Skin of body (tissue), 2 donors: ENCODE results near the gene AFF1. TPM values are rescaled to one million over a fixed set of nuclear protein-coding genes. Genes with fewer than 3 reads are reported as not detected.
"Not testable (repeated sequence)": the region's sequence is repeated elsewhere in the genome, so short reads cannot be mapped to it uniquely, and the experiment has no call there.

Source experiments
- DNase-seq: peaks from one replicate; lab custom pipeline; 2025; lab: John Stamatoyannopoulos, UW
- total RNA-seq: library from RNA; depleted of rRNA; stranded (reverse); fragments of >200 nt; gene quantifications from one replicate; pipeline ENCODE4 v1.2.3, GENCODE V29; 2014

The AFF1 gene
- total RNA-seq, 1 donor from 2014 or later = 25.4 TPM

GRCh38 chr4:87010192-87010591, 75.4 kb downstream of the AFF1 start:
- DNase-seq = no peak

DNA sequence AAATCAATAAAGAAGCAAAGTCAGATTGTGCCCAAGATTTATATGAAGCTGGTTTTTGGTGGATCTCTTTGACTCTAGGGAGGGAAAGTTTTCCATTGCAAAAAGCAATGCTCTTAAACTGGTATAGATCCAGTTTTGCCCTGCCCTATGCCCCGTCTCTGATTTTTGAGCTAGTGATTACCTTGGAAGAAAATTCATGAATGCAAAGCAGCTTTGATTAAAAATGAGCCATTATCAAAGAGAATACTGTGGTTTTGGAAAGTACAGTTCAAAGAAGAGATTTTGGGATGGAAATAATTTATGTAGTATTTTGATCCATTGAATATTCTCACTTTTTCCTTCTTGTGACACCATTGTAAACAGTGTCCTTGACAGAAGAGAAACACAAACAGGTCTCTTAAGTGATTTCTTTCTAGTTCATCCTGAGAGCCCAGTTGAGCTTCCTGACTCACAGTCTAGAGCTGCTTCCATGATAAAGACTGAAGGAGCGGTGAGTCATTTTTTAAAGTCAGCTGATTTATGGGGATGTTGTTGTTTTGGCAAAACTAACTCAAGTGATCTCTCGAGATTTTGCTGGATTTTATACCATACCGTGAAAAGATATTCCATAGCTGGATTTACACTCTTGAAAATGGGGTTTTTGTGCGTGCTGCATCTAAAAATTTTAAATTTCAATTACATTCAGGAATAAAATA, 76.7 kb downstream of the AFF1 start:
- DNase-seq = no peak

DNA sequence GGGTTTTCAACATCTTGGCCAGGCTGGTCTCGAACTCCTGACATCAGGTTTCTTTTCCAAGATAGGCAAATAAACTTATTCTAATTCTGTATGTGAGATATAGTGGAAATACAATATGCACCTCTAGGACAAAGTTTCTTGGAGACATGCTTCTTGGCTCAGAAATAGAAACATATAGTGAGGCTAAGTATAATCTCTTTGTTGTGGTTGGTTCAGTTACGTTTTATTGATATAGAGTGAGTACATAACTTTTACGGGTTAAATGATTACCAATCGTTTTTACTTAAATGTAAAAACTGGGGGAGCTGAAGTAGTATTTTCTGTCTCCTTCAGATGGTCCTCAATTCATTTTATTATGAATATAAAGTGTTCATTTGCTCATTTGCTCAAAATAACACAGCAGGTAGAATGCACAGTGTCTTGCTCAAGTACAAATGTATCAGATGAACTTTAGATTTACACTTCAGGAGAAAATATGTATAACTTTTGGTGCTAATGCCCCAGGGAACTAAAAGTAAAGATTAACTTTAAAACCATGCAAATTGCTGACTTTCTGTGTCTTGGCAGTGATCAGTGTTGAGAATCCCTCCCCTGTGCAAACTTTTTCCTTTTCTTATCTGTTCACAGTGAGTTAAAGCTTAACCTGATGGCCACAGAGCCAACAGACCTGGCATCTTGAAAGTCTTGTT, 77.6 kb downstream of the AFF1 start:
- DNase-seq = no peak

DNA sequence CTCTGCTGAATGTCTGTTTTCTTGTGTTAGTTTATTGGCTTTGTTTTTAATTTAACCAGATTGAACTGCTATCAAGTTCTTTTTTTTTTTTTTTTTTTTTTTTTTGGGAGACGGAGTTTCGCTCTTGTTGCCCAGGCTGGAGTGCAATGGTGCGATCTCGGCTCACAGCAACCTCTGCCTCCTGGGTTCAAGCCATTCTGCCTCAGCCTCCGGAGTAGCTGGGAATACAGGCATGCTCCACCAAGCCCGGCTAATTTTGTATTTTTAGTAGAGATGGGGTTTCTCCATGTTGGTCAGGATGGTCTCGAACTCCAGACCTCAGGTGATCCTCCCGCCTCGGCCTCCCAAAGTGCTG, 78.1 kb downstream of the AFF1 start:
- DNase-seq = not testable (repeated sequence)

GRCh38 chr4:87014284-87014782, 79.5 kb downstream of the AFF1 start:
- peak; percentile 43 for DNase-seq

DNA sequence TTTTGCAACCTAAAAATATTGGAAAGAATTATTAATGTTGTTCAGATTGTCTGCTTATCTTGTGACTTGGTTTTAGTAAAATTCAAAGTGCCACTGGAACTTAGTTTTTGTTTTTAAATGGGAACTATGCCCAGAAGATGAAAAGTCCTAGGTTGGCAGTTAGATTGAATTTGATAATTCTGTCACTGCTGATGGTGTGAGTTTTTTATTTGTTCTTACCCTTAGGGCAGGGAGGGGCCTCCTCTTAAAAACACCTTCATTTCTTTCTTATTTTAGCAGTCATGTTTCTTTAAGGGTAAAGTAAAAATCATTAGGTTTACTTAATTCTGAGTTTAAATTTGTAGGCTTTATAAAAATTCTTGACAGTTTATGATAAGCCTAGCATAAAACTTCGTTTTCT, 80.6 kb downstream of the AFF1 start:
- no peak for DNase-seq

GRCh38 chr4:87017580-87018342, 83.0 kb downstream of the AFF1 start:
- DNase-seq = no peak

GRCh38 chr4:87018753-87019152, 83.9 kb downstream of the AFF1 start:
- DNase-seq = no peak

DNA sequence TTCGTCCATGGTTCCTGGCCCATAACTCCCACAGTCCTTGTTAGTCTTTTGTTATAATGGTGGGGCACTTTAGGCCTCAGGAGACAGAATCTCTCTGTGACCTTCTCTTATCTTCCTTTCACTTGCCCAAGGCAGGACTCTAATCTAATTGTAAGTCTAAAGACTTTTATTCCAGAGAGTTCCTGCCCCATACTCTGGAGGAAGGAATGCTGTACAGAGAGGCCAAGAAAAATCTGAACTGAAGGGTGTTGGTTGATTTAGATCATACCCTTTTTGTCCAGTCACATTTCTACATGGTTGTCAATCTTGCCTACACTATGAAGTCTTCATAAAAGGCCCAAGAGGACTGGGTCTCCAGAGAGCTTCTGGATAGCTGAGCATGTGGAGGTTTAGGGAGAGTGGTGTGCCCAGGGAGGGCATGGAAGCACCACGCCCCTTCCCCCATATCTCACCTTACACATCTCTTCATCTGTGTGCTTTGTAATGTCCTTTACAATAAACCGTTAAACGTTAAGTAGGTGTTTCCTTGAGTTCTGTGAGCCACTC, 84.5 kb downstream of the AFF1 start:
- DNase-seq = no peak

DNA sequence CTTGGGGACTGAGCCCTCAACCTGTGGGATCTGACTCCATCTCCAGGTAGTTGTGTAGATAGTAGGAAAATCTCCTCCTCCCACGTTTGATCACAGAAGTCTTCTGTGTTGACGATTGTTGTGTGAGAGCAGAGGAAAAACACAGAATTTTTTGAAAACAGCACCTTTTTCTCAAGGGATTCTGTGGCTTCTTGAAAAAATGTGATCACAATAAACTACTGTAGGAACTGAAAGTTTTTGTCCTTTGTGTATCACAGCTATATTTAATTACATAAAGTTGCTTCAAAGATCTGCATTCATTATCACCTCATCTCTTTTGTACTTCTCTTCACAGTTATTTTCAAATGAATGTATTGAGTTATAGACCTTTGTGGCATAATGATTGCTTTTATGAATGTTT, 85.1 kb downstream of the AFF1 start:
- no peak for DNase-seq

DNA sequence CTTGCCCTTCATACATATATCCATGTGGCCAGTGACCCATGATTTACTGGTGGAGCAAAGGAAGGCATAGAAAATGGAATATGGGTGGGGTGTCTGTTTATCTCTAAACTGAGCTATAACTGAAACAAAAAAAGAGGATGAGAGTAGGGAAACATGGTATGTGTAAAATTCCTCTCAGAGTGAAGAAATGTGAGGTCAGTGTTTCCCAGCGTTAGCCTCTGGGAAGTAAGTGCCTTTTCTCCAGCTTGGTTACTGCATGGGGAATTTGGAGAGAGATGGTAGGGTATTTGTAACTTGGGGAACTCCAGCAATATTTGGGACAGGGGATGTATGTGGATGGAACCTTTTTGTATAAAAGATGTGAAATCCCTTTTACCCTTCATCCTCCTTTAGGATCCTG, 89.4 kb downstream of the AFF1 start:
- DNase-seq = no peak

DNA sequence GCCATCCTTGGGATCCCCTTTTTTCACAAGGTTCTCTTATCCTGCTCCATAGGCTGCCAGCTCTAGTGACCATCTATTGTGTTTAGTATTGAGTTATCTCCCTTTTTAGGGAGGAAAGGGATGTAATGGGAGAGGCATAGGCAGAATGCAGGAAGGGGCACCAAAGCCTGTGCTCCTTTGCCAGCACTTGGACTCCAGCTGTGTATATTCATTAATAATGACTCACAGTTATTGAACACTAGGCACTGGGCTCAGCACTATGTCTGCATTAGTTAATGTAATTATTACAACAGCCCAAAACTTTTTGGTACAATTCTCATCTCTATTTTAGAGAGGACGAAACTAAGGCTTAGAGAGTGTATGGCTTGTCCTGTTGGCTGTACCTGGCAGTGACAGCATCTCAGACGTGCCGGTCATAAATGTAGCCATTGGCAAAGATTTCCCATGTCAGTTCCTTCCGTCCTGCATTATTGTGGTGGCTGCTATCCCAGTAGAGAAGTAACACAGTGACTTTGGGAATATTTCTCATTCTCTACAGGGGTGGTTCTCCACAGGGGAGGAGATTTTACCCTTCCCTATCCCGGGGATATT, 90.3 kb downstream of the AFF1 start:
- DNase-seq = no peak

GRCh38 chr4:87025614-87026041, 90.8 kb downstream of the AFF1 start:
- no peak for DNase-seq

DNA sequence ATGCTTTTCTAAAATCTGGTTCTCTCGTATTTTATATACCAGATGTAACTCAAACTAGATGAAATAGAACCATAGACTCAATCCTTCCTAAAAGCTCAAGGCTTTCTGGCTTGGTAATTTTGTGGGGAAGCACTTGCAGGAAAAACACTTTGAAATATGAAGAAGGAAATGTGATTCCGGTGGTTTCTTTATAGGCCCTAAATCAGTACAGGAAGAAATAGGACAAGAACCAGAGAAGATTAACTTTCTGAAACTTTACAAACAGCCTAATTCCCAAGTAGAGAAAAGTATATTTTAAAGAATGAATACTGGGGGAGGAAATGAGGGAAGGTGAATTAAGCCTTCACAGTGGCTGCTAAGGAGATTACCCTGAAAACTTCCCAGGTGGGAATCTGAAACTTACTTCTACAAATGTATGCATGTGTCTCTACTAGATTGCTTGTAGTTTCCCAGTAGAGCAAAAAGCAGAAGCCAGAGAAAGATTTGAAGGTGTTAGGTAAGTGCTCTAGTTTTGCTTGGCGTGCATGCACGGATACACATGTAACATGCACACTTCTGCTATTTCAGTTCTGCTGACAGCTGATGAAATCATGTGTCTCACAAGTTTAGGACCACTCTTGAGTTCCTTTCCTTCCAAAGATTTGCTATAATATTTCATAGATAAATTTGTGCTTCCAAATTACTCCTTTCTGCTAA, 92.1 kb downstream of the AFF1 start:
- DNase-seq = no peak

DNA sequence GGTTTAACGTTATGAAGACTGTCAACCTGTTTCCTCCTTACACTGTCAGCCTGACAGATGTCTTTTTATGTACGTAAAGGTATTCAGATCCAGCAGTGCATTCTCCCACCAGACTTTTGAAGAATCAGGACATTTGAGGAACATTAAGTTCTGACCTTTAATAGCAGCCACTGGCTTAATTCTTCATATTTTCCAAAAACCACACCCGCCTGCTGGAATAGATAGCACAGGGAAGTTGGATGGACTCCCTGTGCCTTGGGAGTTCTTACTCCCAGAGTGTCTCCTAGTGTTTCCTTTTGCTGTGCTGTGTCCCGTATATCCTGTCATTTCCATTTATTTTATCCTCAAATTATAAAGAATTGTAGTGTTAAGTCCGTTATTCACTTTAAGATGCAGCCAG, 94.5 kb downstream of the AFF1 start:
- DNase-seq = peak; percentile 38

DNA sequence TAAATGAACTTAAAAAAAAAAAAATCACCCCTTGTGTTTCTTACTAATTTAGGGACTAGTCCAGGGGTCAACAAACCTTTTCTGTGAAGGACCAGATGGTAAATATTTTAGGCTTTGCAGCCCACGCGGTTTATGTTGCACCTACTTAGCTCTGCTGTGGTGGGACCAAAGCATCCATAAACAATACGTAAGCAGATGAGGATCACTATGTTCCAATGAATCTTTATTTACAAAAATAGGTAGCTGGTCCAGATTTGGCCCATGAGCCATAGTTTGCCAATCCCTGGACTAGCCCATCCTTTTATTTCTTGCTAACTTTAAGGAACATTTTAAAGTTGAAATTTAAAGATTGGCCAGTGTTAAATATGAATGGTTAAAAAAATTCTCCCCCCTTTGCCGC, 95.3 kb downstream of the AFF1 start:
- no peak for DNase-seq

DNA sequence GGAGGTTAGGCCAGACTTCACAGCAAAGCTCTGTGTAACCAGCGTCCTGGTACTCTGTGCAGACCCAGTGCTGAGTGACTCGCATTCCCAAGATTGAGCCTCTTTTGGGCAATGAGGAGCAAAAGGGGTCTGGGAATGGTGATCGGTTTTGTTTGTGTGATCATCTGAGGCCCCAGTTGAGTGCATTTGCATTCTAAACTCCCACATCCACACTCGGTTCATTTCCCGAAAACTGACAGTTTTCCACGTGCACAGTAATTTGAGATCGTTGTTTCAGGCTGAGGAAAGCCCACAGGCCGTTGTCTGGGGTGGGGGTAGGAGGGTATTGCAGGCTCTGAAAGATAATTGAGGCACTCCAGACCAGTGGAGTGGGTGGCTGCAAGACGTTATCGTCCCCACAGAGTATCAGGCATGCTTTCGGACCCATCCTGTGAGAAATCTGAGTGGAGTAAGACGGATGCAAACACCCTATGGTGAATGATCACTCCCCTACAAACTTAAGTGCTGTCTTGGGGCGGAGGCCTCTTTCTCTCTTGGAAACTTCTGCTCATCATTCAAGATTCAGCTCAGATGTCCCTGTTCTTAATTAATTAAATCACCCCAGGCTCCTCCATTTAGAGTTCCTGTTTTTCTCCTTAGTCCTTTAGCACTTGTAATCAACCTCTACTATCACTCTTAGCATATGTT, 96.1 kb downstream of the AFF1 start:
- DNase-seq = peak; percentile 62

GRCh38 chr4:87031920-87032319, 97.1 kb downstream of the AFF1 start:
- DNase-seq = no peak

DNA sequence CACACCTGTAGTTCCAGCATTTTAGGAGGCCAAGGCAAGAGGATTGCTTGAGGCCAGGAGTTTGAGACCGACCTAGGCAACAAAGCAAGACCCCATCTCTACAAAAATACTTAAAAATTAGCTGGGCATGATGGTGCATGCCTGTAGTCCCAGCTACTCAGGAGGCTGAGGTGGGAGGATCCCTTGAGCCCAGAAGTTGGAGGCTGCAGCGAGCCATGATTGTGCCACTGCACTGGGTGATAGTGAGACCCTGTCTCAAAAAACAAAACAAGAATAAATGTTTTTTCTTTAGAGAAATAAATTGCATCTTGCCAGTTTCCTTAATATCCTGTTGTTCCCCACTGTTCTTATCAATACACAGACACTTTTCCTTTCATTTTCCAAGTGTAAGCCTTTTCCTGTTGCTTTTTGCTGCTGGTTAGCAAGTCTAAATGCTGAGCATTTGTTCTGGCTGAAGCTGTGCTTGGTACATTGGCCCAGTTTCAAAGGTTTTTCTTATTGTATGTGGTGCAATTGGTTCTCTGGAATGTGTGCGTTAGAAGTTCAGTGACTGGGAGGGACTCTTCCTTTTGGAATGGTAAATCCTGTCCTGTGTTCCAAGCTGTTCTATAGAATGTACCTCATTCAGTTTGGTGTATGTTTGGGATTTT, 98.2 kb downstream of the AFF1 start:
- peak; percentile 36 for DNase-seq

DNA sequence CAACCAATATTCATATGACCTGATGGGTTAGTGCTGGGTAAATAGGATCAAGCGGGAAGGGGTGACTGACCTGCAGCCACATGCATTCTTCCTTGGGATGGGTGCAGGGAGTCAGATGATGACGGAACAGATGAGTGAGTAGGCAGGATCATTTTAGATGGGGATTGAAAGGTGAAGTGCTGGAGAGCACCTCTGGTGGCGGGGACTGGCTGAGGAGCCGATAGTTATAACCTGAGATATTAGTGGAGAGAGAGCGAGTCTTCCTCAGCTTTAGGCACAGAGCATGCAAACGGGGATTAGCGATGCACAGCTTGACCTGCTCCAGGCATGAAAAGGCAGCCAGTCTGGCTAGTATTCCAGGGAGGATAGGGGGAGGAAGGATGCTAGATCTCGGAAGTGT, 99.1 kb downstream of the AFF1 start:
- no peak for DNase-seq
